Measurements from ENCODE around the gene ZXDB. TPM values are rescaled to one million over a fixed set of nuclear protein-coding genes. Genes with fewer than 3 reads are reported as not detected.

Gene ZXDB
- total RNA-seq = 4.9 and 10.4 TPM in 2 replicates

GRCh38 chrX:57591284-57592159, at the start of gene ZXDB:
ZXDB (plus strand) TSS chrX:57592011; CDS start chrX:57592049, 38 bp downstream.

Other genes with a start within 250 kb of the ZXDB start
- gene NLRP2B, start 88.2 kb downstream of the ZXDB start, total RNA-seq = not detected in 2 replicates

Data from hair follicular keratinocyte (primary cell).